NCI-H1092 treated with DMSO at 0.1 percent for 48 hours (cell line): Measurements from ENCODE around the gene FGF7.
"Not testable (repeated sequence)": the region's sequence is repeated elsewhere in the genome, so short reads cannot be mapped to it uniquely, and the experiment has no call there.

ENCODE experiments used
- DNase-seq: peaks from one replicate; lab custom pipeline; 2025; lab: John Stamatoyannopoulos, UW

Gene FGF7

DNA sequence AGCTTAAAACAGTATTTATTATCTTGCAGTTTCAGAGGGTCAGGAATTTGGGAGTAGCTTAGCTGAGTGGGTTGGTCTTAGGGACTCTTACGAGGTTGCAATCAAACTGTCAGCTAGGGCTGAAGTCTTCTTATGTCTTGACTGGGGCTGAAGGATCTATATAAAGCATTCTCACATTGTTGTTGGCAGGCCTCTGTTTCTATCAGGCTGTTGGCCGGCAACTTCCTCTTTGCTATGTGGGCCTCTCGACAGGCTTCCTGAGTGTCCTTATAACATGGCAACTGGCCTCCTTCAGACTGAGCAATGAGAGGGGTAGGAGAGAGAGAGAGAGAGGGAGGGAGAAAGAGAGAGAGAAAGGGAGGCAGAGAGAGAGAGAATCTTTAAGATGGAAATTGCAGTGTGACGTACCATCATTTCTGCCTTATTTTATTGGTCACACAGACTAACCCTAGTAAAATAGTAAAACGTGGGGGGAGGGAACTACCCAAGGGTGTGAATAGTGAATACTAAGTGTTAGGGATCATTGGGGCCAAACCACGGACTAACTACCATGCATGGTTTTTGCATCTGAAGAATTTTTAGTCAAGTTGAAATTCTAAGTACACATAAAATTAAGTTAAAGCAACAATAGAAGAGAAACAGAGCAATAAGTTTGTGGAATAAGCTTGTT is 16.1 kb downstream of the FGF7 start:
- DNase-seq: no peak

DNA sequence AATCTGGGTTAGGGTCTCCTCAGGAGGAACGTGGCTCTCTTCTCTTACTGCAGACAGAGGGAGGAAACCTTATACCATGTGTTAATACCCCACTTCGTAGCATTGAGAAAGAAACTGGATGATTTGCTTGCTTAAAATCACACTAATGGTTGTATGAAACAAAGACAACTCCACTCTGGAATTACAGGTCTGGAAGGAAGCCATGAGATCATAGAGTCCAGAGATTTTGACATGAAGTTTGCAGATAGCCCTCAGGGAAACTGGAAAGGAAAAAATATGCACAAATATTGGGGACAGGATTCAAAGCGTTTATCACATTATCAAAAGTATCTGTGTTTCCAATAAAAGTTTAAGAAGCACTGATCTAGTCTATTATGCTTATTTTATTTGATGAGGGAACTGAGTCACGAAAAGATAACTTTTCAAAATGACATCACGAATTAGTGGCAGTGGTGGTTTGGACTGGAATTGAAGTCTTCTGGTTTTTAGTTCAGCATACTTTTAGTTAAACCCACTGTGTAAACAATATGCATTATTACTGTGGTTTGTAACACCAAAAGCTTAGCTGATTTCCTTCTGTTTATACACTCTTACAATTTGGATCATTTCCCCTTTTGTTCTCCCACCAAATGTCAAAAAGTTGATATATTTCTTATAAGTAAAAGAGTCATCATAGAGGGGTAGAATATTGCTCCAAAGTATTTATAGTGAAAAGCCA is 16.8 kb downstream of the FGF7 start:
- DNase-seq: no peak

GRCh38 chr15:49441356-49441755 is 18.3 kb downstream of the FGF7 start:
- no peak for DNase-seq

- no peak for DNase-seq
Observed at GRCh38 chr15:49441816-49442215, 18.8 kb downstream of the FGF7 start.

DNA sequence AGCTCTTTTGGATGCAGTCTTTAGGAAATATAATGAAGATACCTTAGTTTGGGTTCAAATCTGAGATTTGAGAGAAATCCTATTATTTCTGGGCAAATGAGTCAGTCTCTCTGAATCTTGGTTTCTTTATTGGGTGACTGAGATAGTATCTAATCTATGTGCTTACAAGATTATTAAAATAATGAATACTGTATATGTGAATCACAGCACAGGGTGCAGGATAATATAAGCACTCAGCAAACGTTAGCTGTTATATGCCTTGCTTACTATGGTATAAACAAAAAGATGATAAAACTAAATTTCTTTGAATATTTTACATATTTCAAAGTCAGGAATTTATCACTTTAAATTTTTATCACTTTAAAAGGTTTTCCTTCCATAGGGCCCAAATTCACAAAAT is 29.6 kb downstream of the FGF7 start:
- DNase-seq: no peak

DNA sequence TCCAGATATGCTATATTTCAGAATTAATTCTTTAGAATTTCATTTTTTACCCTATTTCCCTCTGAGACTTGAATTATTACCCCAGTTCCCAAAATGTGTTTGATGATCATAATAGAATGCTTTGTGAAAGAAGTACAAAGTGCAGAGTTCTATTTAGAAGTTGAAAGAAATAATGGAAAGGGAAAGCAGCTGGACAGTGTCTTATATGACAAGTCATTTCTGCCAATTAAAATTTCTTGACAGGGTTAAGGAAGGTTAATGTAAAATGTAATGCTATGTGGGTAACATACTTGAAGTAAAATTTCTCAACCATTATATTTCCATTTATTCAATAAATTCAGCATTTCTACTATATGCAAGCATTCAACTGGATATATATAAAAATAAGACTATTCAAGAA is 33.1 kb downstream of the FGF7 start:
- DNase-seq: no peak

- DNase-seq: no peak
Observed at GRCh38 chr15:49458145-49458544, 35.1 kb downstream of the FGF7 start.

DNA sequence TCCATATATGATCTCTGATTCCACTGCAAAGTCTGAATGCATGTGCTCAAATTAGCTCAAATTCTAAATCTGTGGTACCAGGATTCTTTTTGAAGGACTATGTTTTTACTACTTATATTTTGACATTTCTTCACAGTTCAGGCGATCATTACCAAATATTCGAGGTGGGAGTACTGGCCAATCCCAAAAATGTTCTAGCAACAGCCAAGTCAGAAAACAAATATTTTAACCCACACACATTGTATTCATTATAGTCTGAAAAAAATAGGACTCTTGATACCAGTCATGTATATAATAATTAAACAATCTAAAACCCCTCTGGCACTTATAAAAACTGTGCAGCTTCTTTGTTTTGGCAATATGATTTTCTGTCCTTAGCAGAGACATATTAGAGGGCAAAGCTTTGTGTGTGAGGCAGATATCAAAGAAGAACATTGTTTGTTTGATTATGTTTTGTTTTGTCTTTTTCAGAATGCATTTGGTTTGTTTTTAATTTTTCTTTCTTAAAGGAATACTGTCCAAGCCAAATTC is 37.4 kb downstream of the FGF7 start:
- no peak for DNase-seq

GRCh38 chr15:49462232-49462844 is 39.3 kb downstream of the FGF7 start:
- DNase-seq: no peak

- DNase-seq: no peak
Observed at GRCh38 chr15:49464522-49464921, 41.5 kb downstream of the FGF7 start.

DNA sequence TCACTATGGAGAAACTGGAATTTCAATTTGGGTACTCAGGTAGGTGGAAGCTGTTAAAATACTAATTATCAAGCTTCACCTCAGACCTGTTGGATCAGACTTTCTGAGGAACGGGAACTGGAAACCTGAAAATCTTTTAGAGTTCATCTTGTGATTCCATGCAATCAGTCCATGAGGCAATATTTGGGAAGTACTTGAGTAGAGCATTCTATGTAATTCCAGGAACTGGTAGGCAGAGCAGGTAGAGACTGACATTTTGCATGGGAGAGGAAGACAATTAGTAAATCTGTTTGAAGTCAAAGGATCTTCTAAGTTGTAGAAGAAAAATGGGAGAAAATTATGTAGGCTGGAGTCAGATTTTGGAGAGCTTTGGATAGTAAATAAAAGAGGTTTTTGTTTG is 43.1 kb downstream of the FGF7 start:
- DNase-seq: no peak

DNA sequence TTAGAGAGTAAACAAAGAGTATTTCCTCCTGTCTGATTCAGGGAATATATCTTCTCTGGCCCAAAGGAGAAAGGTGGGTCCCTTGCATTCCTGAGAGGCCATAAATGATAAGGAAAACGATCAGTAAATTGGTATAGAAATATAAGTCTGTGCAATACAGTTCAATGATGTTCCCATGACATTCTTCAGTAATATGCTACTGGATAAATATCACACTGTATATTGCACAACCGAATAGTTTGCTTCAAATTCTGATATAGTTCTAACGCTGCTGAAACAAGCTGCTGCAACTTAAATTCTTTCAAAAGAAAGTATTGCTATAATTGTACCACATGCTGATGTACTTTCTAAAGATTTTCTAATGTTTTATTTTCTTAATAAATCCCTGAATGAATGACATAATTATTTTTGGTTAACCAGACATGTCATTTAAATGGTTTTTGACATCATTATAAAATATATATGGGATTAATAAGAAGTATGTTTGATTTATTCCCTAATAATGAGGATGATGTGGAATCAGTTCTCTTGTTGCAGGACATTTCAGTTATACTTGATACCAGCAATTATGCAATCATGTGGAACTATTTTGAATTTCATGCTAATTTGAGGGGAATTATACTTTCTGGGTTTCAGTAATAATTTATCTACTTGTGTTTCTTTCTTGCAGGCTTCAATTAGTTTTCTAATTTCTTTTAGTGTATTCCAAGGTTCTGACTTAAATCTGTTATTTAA is 44.9 kb downstream of the FGF7 start:
- no peak for DNase-seq

- no peak for DNase-seq
Observed at GRCh38 chr15:49468481-49468839, 45.4 kb downstream of the FGF7 start.

- DNase-seq: not testable (repeated sequence)
Observed at GRCh38 chr15:49471248-49471647, 48.2 kb downstream of the FGF7 start.

DNA sequence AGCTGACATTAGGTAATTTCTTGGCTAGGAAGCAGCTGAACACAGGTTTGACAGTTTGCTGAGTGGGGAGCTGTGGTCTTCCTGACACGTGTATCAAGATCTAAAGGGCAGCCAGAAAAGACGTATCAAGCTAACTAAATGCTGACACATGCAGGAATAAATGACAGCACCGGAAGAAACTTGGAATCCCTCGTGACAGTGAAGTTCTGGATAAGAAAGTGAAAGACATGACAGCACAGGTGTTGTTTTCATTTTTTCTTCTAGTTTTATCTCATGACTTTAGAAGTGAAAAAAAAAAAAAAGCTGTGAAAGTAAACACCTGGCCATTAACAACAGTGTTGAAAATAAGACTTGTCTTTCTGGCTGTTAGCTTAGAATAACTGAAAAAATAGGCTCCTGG is 48.7 kb downstream of the FGF7 start:
- DNase-seq: no peak

- no peak for DNase-seq
Observed at GRCh38 chr15:49472338-49472737, 49.3 kb downstream of the FGF7 start.

DNA sequence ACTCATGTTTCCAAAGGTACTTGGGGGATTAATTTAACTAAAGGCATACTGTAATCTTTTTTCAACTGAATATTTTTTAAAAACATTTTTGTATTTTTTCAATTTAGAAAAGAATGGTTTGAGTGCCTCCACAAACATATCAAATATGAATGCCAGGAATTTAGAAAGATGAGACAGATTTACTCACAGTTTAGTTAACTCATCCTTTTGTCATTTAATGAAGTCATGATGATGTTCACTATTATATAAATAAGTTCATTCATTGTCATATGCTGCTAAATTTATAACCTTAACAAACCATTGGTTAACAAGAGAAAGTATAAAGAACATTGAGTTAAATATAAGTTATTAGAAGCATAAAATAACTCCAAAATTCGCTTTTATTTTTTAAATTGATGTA is 50.0 kb downstream of the FGF7 start:
- no peak for DNase-seq

DNA sequence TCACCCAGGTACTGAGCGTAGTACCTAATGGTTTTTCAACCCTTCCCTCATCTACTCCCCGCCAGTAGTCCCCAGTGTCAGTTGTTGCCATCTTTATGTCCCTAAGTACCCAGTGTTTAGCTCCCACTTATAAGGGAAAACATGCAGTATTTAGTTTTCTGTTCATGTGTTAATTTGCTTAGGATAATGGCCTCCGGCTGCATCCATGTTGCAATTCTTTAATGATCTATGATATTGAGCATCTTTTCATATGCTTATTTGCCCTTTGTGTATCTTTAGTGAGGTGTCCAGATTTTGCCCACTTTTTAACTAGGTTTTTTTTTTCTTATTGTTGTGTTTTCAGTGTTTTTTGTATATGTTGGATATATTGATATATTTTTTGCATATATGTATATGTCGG is 55.0 kb downstream of the FGF7 start:
- not testable (repeated sequence) for DNase-seq

DNA sequence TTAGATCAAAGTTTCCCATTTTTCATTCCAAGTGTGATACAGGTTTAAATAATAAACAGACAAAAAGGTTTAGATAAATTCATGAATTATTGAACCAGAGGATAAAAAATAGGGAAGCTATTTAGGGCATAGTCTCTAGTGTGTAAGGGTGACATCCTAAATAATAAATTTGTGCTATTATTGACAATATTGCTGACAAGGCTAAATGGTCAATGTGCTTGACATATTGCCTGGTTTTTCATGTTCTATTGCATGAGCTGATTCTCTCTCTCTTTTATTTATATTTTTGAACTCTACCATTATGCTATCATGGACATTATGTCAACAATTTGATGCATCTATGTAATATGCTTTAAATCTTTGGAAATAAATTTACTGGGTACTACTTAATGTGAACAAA is 55.9 kb downstream of the FGF7 start:
- not testable (repeated sequence) for DNase-seq

- DNase-seq: not testable (repeated sequence)
Observed at GRCh38 chr15:49485401-49485800, 62.4 kb downstream of the FGF7 start.

GRCh38 chr15:49490966-49491365 is 67.9 kb downstream of the FGF7 start:
- DNase-seq: no peak

DNA sequence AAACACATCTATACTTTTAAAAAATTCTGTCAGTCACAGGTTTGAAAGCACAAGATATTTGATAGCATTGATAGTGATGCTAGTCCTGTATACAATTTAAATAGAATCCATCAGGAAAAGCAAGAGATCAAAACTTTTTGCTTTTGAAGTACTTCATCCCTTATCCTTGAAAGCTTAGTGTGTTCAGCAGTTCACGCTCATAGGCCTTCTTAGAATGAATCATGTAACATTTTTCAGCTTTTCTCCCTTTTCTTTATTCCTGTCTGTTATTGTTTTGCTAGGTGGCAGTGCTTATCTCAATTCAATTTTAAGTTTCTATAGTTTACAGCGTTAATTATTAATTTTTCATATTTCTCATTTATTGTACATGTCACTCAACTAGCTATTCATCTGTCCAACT is 69.1 kb downstream of the FGF7 start:
- DNase-seq: no peak

DNA sequence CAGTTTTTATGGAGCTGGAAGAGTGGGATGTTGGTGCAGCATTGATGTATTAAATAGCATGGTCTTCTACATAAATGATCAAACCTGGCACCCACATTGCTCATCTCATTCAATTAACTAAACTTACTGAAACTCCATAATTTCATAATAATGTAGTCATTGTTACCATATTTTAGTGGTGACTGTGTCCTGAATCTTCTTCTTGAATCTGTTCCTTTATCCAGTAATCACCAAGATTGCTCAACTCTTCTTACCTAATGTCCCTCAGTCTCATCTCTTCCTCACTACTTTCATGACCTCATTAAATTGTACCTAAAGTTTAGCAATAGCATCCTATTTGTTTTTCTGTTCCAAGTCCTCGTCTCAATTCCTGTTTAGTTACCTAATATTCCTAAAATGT is 69.8 kb downstream of the FGF7 start:
- DNase-seq: no peak
